ENCODE results near the gene CCDC154.

GRCh38 chr16:1488619-1489018, 44.3 kb upstream of the CCDC154 start, which contains the start of gene PTX4:
- TF ChIP-seq, protein P1, sequence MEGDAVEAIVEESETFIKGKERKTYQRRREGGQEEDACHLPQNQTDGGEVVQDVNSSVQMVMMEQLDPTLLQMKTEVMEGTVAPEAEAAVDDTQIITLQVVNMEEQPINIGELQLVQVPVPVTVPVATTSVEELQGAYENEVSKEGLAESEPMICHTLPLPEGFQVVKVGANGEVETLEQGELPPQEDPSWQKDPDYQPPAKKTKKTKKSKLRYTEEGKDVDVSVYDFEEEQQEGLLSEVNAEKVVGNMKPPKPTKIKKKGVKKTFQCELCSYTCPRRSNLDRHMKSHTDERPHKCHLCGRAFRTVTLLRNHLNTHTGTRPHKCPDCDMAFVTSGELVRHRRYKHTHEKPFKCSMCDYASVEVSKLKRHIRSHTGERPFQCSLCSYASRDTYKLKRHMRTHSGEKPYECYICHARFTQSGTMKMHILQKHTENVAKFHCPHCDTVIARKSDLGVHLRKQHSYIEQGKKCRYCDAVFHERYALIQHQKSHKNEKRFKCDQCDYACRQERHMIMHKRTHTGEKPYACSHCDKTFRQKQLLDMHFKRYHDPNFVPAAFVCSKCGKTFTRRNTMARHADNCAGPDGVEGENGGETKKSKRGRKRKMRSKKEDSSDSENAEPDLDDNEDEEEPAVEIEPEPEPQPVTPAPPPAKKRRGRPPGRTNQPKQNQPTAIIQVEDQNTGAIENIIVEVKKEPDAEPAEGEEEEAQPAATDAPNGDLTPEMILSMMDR (IDR thresholded peaks at IDR 0.05), result no peak
- no peak for TF ChIP-seq POLR2A (IDR thresholded peaks at IDR 0.05)

All from uterus (tissue), 2 donors.